Measurements from ENCODE around the gene BCL2L11.
"Not testable (repeated sequence)": the region's sequence is repeated elsewhere in the genome, so short reads cannot be mapped to it uniquely, and the experiment has no call there.

The BCL2L11 gene

GRCh38 chr2:111120253-111121027 lies at the start of gene BCL2L11:
BCL2L11 (plus strand) TSS chr2:111120914; CDS start chr2:111123746, 2,832 bp downstream.
- no peak for FAIRE-seq

GRCh38 chr2:111071600-111072171 lies 49.0 kb upstream of the BCL2L11 start:
- FAIRE-seq = no peak

GRCh38 chr2:111072220-111072871 lies 48.4 kb upstream of the BCL2L11 start:
- no peak for FAIRE-seq

- FAIRE-seq = not testable (repeated sequence)
These were observed 38.1 kb upstream of the BCL2L11 start for GRCh38 chr2:111082659-111083058.

GRCh38 chr2:111091811-111092211 lies 28.9 kb upstream of the BCL2L11 start:
- FAIRE-seq = no peak

GRCh38 chr2:111094691-111095090 lies 26.0 kb upstream of the BCL2L11 start:
- no peak for FAIRE-seq

GRCh38 chr2:111095434-111095833 lies 25.3 kb upstream of the BCL2L11 start:
- FAIRE-seq = no peak

GRCh38 chr2:111099402-111099801 lies 21.3 kb upstream of the BCL2L11 start:
- no peak for FAIRE-seq

GRCh38 chr2:111100087-111100764 lies 20.5 kb upstream of the BCL2L11 start:
- no peak for FAIRE-seq

GRCh38 chr2:111100765-111101162 lies 19.9 kb upstream of the BCL2L11 start:
- no peak for FAIRE-seq

GRCh38 chr2:111101592-111101991 lies 19.1 kb upstream of the BCL2L11 start:
- no peak for FAIRE-seq

- no peak for FAIRE-seq
These were observed 18.5 kb upstream of the BCL2L11 start for GRCh38 chr2:111102216-111102615.

- FAIRE-seq = no peak
These were observed 14.8 kb upstream of the BCL2L11 start for GRCh38 chr2:111105926-111106325.

GRCh38 chr2:111106706-111107105 lies 14.0 kb upstream of the BCL2L11 start:
- no peak for FAIRE-seq

GRCh38 chr2:111108745-111109271 lies 11.9 kb upstream of the BCL2L11 start:
- no peak for FAIRE-seq

GRCh38 chr2:111111101-111111755 lies 9.5 kb upstream of the BCL2L11 start:
- FAIRE-seq = no peak

GRCh38 chr2:111113838-111114237 lies 6.9 kb upstream of the BCL2L11 start:
- no peak for FAIRE-seq

GRCh38 chr2:111116011-111116746 lies 4.5 kb upstream of the BCL2L11 start:
- FAIRE-seq = no peak

GRCh38 chr2:111116843-111117597 lies 3.7 kb upstream of the BCL2L11 start:
- no peak for FAIRE-seq

- no peak for FAIRE-seq
These were observed 2.9 kb upstream of the BCL2L11 start for GRCh38 chr2:111117598-111118480.
